HEK293T (cell line): ENCODE measurements around the gene ZBTB3.

Experiments
- ARNT ChIP-seq: fragments of 450-650 bp; IDR thresholded peaks from 2 replicates; pipeline ENCODE4 v1.6.1; 2017; ENCODE audit warnings: mild to moderate bottlenecking
- BHLHE40 ChIP-seq: fragments of 450-650 bp; IDR thresholded peaks from 2 replicates; pipeline ENCODE4 v1.6.1; 2016; ENCODE audit warnings: mild to moderate bottlenecking, moderate library complexity, borderline replicate concordance
- CTBP1 ChIP-seq: fragments of 450-650 bp; IDR thresholded peaks from 2 replicates; pipeline ENCODE4 v1.6.1; 2016; ENCODE audit warnings: borderline replicate concordance
- ELF4 ChIP-seq: fragments of 450-650 bp; IDR thresholded peaks from 2 replicates; pipeline ENCODE4 v1.6.1; 2017; ENCODE audit warnings: antibody characterized with exemption
- FOXA1 ChIP-seq: fragments of 450-650 bp; IDR thresholded peaks from 2 replicates; pipeline ENCODE4 v1.6.1; 2016; ENCODE audit warnings: mild to moderate bottlenecking
- FOXK2 ChIP-seq: fragments of 450-650 bp; IDR thresholded peaks from 2 replicates; pipeline ENCODE4 v1.6.1; 2016; ENCODE audit warnings: mild to moderate bottlenecking
- FOXM1 ChIP-seq: fragments of 450-650 bp; IDR thresholded peaks from 2 replicates; pipeline ENCODE4 v1.6.1; 2017; ENCODE audit warnings: mild to moderate bottlenecking, borderline replicate concordance
- HDGF ChIP-seq: fragments of 450-650 bp; IDR thresholded peaks from 2 replicates; pipeline ENCODE4 v1.6.1; 2017; ENCODE audit warnings: antibody characterized with exemption, borderline replicate concordance
- LEF1 ChIP-seq: fragments of 450-650 bp; IDR thresholded peaks from 2 replicates; pipeline ENCODE4 v1.6.1; 2017; ENCODE audit warnings: mild to moderate bottlenecking, borderline replicate concordance
- PKNOX1 ChIP-seq: fragments of 450-650 bp; IDR thresholded peaks from 2 replicates; pipeline ENCODE4 v1.6.1; 2016
- SP1 ChIP-seq: fragments of 450-650 bp; IDR thresholded peaks from 2 replicates; pipeline ENCODE4 v1.6.1; 2017
- SUZ12 ChIP-seq: fragments of 450-650 bp; IDR thresholded peaks from 2 replicates; pipeline ENCODE4 v1.6.1; 2016; ENCODE audit warnings: mild to moderate bottlenecking
- TARDBP ChIP-seq: fragments of 450-650 bp; IDR thresholded peaks from 2 replicates; pipeline ENCODE4 v1.6.1; 2016

DNA sequence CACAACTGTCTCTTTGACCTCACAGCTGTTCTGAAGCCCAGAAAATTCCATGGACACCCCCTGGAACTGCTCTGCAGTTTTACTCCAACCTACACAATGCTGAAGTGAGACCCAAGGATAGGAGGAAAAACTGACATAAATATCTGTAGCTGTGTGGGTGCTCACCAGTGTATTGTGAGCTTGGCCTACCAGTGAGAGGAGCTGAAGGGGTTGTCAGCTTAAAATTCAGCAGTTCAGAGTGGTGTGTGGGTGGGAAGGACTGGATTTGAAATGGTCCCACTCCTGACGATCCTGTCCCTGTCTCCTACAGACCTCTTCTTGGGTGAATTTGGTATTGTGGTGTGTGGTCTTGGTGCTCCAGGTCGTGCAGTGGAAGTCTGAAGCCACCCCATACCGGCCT is 35.6 kb upstream of the ZBTB3 start:
- TF ChIP-seq FOXA1 (no peak), FOXK2 (no peak), PKNOX1 (no peak), ELF4 (no peak), BHLHE40 (no peak), TARDBP (no peak), SUZ12 (no peak), SP1 (no peak), FOXM1 (no peak), HDGF (no peak), LEF1 (no peak), ARNT (no peak), CTBP1 (no peak)
